Kidney (tissue), 14 donors: ENCODE data around the gene PRPSAP1. TPM values are rescaled to one million over a fixed set of nuclear protein-coding genes. Genes with fewer than 3 reads are reported as not detected.
A peak's percentile ranks its signal among the peaks of the same experiment; 100 is the strongest.

Experiments used
- DNase-seq, 5 donors: peaks; one replicate each; pipeline ENCODE4 v3.0.0-alpha.2; 2013 to 2020
- FAIRE-seq: peaks from 2 replicates; lab custom pipeline; 2012; peaks lifted over from hg19 to GRCh38; lab: Jason Lieb, UNC
- H3K27ac ChIP-seq, 2 donors: one replicate each; pipeline ENCODE4 v1.7.0; 2013; ENCODE audit warnings: low read depth in 2 of 2, low read length in 2 of 2, inconsistent platforms in 1 of 2
- H3K27me3 ChIP-seq: one replicate; pipeline ENCODE4 v1.7.1; 2013; ENCODE audit warnings: low read length, inconsistent platforms; ENCODE audit not compliant: control insufficient read depth, insufficient read depth
- H3K36me3 ChIP-seq, 3 donors: one replicate each; pipeline versions ENCODE4 v1.7.0 to v1.7.1; 2013; ENCODE audit warnings: low read length in 3 of 3, control low read depth in 1 of 3, inconsistent platforms in 1 of 3; ENCODE audit not compliant: insufficient read depth in 3 of 3, control insufficient read depth in 2 of 3
- H3K4me1 ChIP-seq, 3 donors: one replicate each; pipeline versions ENCODE4 v1.7.0 to v1.7.1; 2013; ENCODE audit warnings: low read length in 3 of 3, inconsistent platforms in 1 of 3, low read depth in 1 of 3; ENCODE audit not compliant: control insufficient read depth in 2 of 3, insufficient read depth in 2 of 3
- H3K4me3 ChIP-seq, 3 donors: one replicate each; pipeline versions ENCODE4 v1.7.0 to v1.8.1; 2013; ENCODE audit warnings: low read length in 3 of 3, control low read depth in 1 of 3, inconsistent platforms in 1 of 3
- H3K9ac ChIP-seq, 3 donors: one replicate each; pipeline versions ENCODE4 v1.7.0 to v1.7.1; 2013; ENCODE audit warnings: low read length in 3 of 3, control low read depth in 1 of 3, inconsistent platforms in 1 of 3
- H3K9me3 ChIP-seq, 3 donors: one replicate each; pipeline versions ENCODE4 v1.7.0 to v1.7.1; 2013; ENCODE audit warnings: low read length in 3 of 3, control low read depth in 1 of 3, inconsistent platforms in 1 of 3; ENCODE audit not compliant: control insufficient read depth in 2 of 3, insufficient read depth in 1 of 3
- intact Hi-C: fragments of 100-400 bp; cut with DNase I; formaldehyde crosslinking; loops from one replicate; pipeline ENCODE4 v1.11.1; 2022
- polyA plus RNA-seq: library from polyadenylated mRNA; stranded (reverse); fragments of 350-450 nt; fragmentation: Illumina TruSeq; extraction: RNeasy Lipid Tissue Mini Kit (QIAGEN cat#74804); gene quantifications from one replicate; pipeline ENCODE4 v1.2.3, GENCODE V29; 2014; ENCODE audit warnings: low read depth, low replicate concordance; ENCODE audit not compliant: insufficient read depth
- total RNA-seq: library from RNA; stranded (reverse); fragmentation: NEBNext Ultra II Directional; extraction: Animal tissue kit (Norgen Biotek cat#: 25700); gene quantifications from one replicate; pipeline ENCODE4 v1.2.1, GENCODE V29; 2021
- TF ChIP-seq, protein P1 (sequence below): IDR thresholded peaks from 3 replicates; pipeline ENCODE4 v1.5.1; 2012; ENCODE audit warnings: mild to moderate bottlenecking, moderate library complexity, borderline replicate concordance; ENCODE audit not compliant: insufficient read depth; ENCODE audit errors: extremely low read depth
- donor health status: control.
- donor health status: control.
- donor health status: control.
- donor health status: control.
- donor health status: control.
- donor health status: DM: yes; HTN: yes; CAD: no.
- donor health status: Normal renal cell carcinoma (clear cell type).

Gene PRPSAP1
- total and polyA plus RNA-seq, 2 donors from 2014 or later = 37.6 to 39.9 TPM

- no peak for FAIRE-seq
- no peaks in the 10 kb centered on the region for H3K9me3 ChIP-seq
- intact Hi-C loops = no loop called here
- DNase-seq = peak in 3 of 5 donors; percentile 69 to 82 (median 71)
- no peaks in the 10 kb centered on the region for H3K27me3 ChIP-seq
- H3K4me3 ChIP-seq = peak overlapping the region in 1 of 3 donors; percentile 63
- no peak overlapping the region for H3K9ac ChIP-seq
- no peak overlapping the region for H3K27ac ChIP-seq
- no peaks in the 10 kb centered on the region for H3K36me3 ChIP-seq
- peaks cover 0 to 25% (median 0%) of the 10 kb centered on the region in 3 donors for H3K4me1 ChIP-seq
- TF ChIP-seq, protein P1, sequence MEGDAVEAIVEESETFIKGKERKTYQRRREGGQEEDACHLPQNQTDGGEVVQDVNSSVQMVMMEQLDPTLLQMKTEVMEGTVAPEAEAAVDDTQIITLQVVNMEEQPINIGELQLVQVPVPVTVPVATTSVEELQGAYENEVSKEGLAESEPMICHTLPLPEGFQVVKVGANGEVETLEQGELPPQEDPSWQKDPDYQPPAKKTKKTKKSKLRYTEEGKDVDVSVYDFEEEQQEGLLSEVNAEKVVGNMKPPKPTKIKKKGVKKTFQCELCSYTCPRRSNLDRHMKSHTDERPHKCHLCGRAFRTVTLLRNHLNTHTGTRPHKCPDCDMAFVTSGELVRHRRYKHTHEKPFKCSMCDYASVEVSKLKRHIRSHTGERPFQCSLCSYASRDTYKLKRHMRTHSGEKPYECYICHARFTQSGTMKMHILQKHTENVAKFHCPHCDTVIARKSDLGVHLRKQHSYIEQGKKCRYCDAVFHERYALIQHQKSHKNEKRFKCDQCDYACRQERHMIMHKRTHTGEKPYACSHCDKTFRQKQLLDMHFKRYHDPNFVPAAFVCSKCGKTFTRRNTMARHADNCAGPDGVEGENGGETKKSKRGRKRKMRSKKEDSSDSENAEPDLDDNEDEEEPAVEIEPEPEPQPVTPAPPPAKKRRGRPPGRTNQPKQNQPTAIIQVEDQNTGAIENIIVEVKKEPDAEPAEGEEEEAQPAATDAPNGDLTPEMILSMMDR = no peak
Observed at GRCh38 chr17:76382351-76382802, 28.7 kb upstream of the PRPSAP1 start.

DNA sequence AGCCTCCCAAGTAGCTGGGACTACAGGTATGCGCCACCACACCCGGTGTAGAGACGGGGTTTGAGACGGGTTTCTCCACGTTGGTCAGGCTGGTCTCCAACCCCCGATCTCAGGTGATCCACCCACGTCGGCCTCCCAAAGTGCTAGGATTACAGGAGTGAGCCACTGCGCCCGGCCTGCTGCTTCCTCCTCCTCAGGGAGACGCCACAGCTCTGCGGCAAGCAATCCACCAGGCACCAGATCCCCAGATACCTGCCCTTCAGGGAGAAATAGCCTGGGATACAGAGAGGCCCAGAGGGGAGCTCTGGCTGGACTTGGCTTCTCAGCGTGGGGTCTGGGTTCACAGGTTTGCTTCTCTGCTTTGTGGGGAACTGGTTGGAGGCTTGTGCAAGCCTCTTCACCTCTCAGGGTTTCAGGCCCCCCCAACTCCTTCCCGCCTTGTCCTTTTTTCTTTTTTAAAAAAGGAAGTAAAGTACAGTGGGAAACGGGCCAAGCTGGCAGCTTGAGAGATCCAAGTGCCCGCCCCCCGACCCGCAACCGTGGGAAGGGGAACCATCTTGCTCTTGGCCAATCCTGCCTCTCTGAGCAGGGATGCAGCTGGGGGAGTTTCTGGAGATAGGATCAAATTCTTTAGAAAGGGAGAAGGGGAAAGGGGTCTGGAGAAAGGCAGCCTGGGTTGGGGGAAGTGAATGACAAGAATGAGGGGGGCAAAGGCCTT lies 28.1 kb upstream of the PRPSAP1 start:
- no peak overlapping the region for H3K9ac ChIP-seq
- H3K27me3 ChIP-seq = no peaks in the 10 kb centered on the region
- H3K9me3 ChIP-seq = no peaks in the 10 kb centered on the region
- no peaks in the 10 kb centered on the region for H3K36me3 ChIP-seq
- TF ChIP-seq, protein P1 = no peak
- H3K4me3 ChIP-seq = no peak overlapping the region
- no peak overlapping the region for H3K27ac ChIP-seq
- intact Hi-C loops = no loop called here
- FAIRE-seq (no peak), DNase-seq (peak in 2 of 5 donors; percentile 68 to 78)
- peaks cover 0 to 25% (median 0%) of the 10 kb centered on the region in 3 donors for H3K4me1 ChIP-seq

DNA sequence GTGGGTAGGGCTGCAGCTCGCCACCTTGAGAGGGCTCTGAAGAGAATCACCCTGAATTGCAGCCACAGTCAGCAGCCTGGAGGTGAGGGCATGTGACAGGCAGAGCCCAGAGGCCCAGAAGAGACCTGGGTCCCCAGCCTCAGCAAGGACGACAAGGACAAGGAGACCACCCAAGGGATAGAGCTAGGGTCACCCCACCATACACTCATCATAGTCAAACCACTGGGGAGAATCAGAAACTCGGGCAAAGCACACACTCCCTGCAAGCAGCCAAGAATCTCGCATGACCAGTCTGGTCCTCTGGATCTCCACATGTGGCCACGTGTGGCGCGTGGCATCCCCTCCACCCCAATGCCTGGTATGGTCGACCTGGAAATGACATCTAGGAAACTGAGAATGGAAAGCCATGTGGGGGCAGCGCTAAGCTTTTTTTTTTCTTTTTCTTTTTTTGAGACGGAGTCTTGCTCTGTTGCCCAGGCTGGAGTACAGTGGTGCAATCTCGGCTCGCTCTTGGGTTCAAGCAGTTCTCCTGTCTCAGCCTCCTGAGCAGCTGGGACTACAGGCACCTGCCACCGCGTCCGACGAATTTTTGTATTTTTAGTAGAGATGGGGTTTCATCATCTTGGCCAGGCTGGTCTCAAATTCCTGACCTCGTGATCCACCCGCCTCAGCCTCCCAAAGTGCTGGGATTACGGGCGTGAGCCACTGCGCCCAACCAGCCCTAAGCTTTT lies 26.1 kb upstream of the PRPSAP1 start:
- peaks cover 0 to 14% (median 0%) of the 10 kb centered on the region in 3 donors for H3K4me1 ChIP-seq
- TF ChIP-seq, protein P1 = no peak
- FAIRE-seq (no peak), DNase-seq (no peak)
- no peak overlapping the region for H3K9ac ChIP-seq
- no peaks in the 10 kb centered on the region for H3K27me3 ChIP-seq
- H3K4me3 ChIP-seq = no peak overlapping the region
- intact Hi-C loops = no loop called here
- no peak overlapping the region for H3K27ac ChIP-seq
- no peaks in the 10 kb centered on the region for H3K9me3 ChIP-seq
- no peaks in the 10 kb centered on the region for H3K36me3 ChIP-seq
